HEK293 (cell line): ENCODE data around the gene BRI3.

Source experiments
- EGR2 ChIP-seq: fragments of 450-650 bp; formaldehyde crosslinking; IDR thresholded peaks from 2 replicates; pipeline ENCODE4 v1.5.1; 2016; ENCODE audit warnings: low read depth, missing biosample characterization, missing genetic modification characterization
- MZF1 ChIP-seq: fragments of 450-650 bp; formaldehyde crosslinking; IDR thresholded peaks from 2 replicates; pipeline ENCODE4 v1.5.1; 2017; ENCODE audit warnings: missing biosample characterization, missing genetic modification characterization, borderline replicate concordance
- SP7 ChIP-seq: fragments of 450-650 bp; formaldehyde crosslinking; IDR thresholded peaks from 2 replicates; pipeline ENCODE4 v1.5.1; 2016; ENCODE audit warnings: missing biosample characterization, missing genetic modification characterization
- ZNF114 ChIP-seq: fragments of 450-650 bp; formaldehyde crosslinking; IDR thresholded peaks from 2 replicates; pipeline ENCODE4 v1.5.0; 2017; ENCODE audit warnings: missing biosample characterization, missing genetic modification characterization
- ZNF121 ChIP-seq: fragments of 450-650 bp; formaldehyde crosslinking; IDR thresholded peaks from 2 replicates; pipeline ENCODE4 v1.5.1; 2016; ENCODE audit warnings: missing biosample characterization, missing genetic modification characterization
- ZNF174 ChIP-seq: fragments of 450-650 bp; formaldehyde crosslinking; IDR thresholded peaks from 2 replicates; pipeline ENCODE4 v1.5.0; 2017; ENCODE audit warnings: missing biosample characterization, mild to moderate bottlenecking, missing genetic modification characterization
- ZNF221 ChIP-seq: fragments of 450-650 bp; formaldehyde crosslinking; IDR thresholded peaks from 2 replicates; pipeline ENCODE4 v1.5.1; 2017; ENCODE audit warnings: missing biosample characterization, missing genetic modification characterization, borderline replicate concordance
- ZNF664 ChIP-seq: fragments of 450-650 bp; formaldehyde crosslinking; IDR thresholded peaks from 2 replicates; pipeline ENCODE4 v1.5.1; 2016; ENCODE audit warnings: missing biosample characterization, missing genetic modification characterization
- ZNF776 ChIP-seq: fragments of 450-650 bp; formaldehyde crosslinking; IDR thresholded peaks from 2 replicates; pipeline ENCODE4 v1.5.0; 2017; ENCODE audit warnings: missing biosample characterization, missing genetic modification characterization, borderline replicate concordance
- TF ChIP-seq, protein P1 (sequence below): fragments of 450-650 bp; formaldehyde crosslinking; IDR thresholded peaks from 2 replicates; pipeline ENCODE4 v1.5.1; 2016; ENCODE audit warnings: missing biosample characterization, missing genetic modification characterization
- TF ChIP-seq, protein P2 (sequence below): fragments of 450-650 bp; formaldehyde crosslinking; IDR thresholded peaks from 2 replicates; pipeline ENCODE4 v1.5.1; 2017; ENCODE audit warnings: missing biosample characterization, missing genetic modification characterization
- TF ChIP-seq, protein P3 (sequence below): fragments of 450-650 bp; formaldehyde crosslinking; IDR thresholded peaks from 2 replicates; pipeline ENCODE4 v1.5.1; 2016; ENCODE audit warnings: missing biosample characterization, missing genetic modification characterization

DNA sequence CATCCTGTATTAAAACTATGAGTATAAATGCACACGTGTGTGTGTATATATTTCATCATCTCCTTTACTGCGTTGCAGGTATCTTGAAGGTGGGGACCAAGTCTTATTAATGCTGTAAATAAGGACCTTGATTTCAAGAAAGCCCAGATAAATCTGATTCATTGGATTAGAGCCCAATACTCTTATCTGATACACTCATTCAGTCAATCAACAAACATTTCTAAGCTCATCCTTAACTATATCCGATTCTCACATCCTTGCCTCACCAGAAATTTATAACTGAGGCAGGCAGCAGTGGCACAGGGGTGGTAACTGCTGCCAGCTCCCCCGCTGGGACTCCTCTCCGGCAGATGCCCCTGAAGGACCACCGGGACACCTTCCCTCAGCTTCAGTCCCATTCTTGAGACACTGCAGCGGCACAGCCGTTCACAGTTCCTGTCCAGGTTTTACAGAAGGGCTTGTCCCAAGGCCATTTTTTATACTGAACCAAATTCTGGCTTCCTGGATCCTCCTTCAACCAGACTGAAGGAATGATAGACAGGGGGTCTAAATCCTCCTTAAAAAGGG lies 54.0 kb downstream of the BRI3 start:
- TF ChIP-seq, protein P1, sequence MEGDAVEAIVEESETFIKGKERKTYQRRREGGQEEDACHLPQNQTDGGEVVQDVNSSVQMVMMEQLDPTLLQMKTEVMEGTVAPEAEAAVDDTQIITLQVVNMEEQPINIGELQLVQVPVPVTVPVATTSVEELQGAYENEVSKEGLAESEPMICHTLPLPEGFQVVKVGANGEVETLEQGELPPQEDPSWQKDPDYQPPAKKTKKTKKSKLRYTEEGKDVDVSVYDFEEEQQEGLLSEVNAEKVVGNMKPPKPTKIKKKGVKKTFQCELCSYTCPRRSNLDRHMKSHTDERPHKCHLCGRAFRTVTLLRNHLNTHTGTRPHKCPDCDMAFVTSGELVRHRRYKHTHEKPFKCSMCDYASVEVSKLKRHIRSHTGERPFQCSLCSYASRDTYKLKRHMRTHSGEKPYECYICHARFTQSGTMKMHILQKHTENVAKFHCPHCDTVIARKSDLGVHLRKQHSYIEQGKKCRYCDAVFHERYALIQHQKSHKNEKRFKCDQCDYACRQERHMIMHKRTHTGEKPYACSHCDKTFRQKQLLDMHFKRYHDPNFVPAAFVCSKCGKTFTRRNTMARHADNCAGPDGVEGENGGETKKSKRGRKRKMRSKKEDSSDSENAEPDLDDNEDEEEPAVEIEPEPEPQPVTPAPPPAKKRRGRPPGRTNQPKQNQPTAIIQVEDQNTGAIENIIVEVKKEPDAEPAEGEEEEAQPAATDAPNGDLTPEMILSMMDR, result no peak
- TF ChIP-seq ZNF664 (tag by site-specific recombination), result no peak
- no peak for TF ChIP-seq ZNF114 (tag by site-specific recombination)
- TF ChIP-seq ZNF121, result no peak
- TF ChIP-seq, protein P2, sequence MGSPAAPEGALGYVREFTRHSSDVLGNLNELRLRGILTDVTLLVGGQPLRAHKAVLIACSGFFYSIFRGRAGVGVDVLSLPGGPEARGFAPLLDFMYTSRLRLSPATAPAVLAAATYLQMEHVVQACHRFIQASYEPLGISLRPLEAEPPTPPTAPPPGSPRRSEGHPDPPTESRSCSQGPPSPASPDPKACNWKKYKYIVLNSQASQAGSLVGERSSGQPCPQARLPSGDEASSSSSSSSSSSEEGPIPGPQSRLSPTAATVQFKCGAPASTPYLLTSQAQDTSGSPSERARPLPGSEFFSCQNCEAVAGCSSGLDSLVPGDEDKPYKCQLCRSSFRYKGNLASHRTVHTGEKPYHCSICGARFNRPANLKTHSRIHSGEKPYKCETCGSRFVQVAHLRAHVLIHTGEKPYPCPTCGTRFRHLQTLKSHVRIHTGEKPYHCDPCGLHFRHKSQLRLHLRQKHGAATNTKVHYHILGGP (tag by site-specific recombination), result no peak
- TF ChIP-seq, protein P3, sequence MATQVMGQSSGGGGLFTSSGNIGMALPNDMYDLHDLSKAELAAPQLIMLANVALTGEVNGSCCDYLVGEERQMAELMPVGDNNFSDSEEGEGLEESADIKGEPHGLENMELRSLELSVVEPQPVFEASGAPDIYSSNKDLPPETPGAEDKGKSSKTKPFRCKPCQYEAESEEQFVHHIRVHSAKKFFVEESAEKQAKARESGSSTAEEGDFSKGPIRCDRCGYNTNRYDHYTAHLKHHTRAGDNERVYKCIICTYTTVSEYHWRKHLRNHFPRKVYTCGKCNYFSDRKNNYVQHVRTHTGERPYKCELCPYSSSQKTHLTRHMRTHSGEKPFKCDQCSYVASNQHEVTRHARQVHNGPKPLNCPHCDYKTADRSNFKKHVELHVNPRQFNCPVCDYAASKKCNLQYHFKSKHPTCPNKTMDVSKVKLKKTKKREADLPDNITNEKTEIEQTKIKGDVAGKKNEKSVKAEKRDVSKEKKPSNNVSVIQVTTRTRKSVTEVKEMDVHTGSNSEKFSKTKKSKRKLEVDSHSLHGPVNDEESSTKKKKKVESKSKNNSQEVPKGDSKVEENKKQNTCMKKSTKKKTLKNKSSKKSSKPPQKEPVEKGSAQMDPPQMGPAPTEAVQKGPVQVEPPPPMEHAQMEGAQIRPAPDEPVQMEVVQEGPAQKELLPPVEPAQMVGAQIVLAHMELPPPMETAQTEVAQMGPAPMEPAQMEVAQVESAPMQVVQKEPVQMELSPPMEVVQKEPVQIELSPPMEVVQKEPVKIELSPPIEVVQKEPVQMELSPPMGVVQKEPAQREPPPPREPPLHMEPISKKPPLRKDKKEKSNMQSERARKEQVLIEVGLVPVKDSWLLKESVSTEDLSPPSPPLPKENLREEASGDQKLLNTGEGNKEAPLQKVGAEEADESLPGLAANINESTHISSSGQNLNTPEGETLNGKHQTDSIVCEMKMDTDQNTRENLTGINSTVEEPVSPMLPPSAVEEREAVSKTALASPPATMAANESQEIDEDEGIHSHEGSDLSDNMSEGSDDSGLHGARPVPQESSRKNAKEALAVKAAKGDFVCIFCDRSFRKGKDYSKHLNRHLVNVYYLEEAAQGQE (tag by site-specific recombination), result no peak
- TF ChIP-seq SP7 (tag by site-specific recombination), result no peak
- no peak for TF ChIP-seq MZF1 (tag by site-specific recombination)
- no peak for TF ChIP-seq ZNF776 (tag by site-specific recombination)
- TF ChIP-seq ZNF221, result no peak
- no peak for TF ChIP-seq ZNF174 (tag by site-specific recombination)
- no peak for TF ChIP-seq EGR2
